HG02678 (cell line): ENCODE measurements around the gene C7.
"Not testable (repeated sequence)": the region's sequence is repeated elsewhere in the genome, so short reads cannot be mapped to it uniquely, and the experiment has no call there.

Source experiments
- ATAC-seq: cut with Tn5 transposase; IDR thresholded peaks from one replicate; pipeline ENCODE4 v1.9.1; 2021; ENCODE audit warnings: mild to moderate bottlenecking, moderate library complexity; ENCODE audit not compliant: unreplicated experiment

C7 gene

GRCh38 chr5:40988746-40989510 is 79.6 kb downstream of the C7 start:
- ATAC-seq = no peak

- ATAC-seq = no peak
These were observed 82.1 kb downstream of the C7 start for GRCh38 chr5:40991168-40991980.

- no peak for ATAC-seq
These were observed 82.8 kb downstream of the C7 start for GRCh38 chr5:40991981-40992559.

GRCh38 chr5:40995801-40996586 is 86.7 kb downstream of the C7 start:
- ATAC-seq = no peak

GRCh38 chr5:40999142-40999541 is 89.8 kb downstream of the C7 start:
- no peak for ATAC-seq

GRCh38 chr5:40999966-41000365 is 90.7 kb downstream of the C7 start:
- ATAC-seq = no peak

- no peak for ATAC-seq
These were observed 94.5 kb downstream of the C7 start for GRCh38 chr5:41003670-41004376.

- no peak for ATAC-seq
These were observed 95.6 kb downstream of the C7 start for GRCh38 chr5:41004931-41005330.

GRCh38 chr5:41009232-41009631 is 99.9 kb downstream of the C7 start:
- no peak for ATAC-seq

- ATAC-seq = no peak
These were observed 101.3 kb downstream of the C7 start for GRCh38 chr5:41010572-41010971.

GRCh38 chr5:41012318-41012717 is 103.0 kb downstream of the C7 start:
- no peak for ATAC-seq

- ATAC-seq = not testable (repeated sequence)
These were observed 113.3 kb downstream of the C7 start for GRCh38 chr5:41022600-41022999.
